CD4-positive, alpha-beta T cell treated with Interleukin-12 subunit alpha and Interleukin-12 subunit beta, for 1 hour (primary cell): Measurements from ENCODE around the gene DENND1C.
"Not testable (repeated sequence)": the region's sequence is repeated elsewhere in the genome, so short reads cannot be mapped to it uniquely, and the experiment has no call there.

Experiments
- DNase-seq: peaks from one replicate; pipeline ENCODE4 v3.0.0-alpha.2; 2020

Gene DENND1C

GRCh38 chr19:6452223-6452614, 29.4 kb downstream of the DENND1C start:
- no peak for DNase-seq

GRCh38 chr19:6451583-6452222, 29.9 kb downstream of the DENND1C start:
- DNase-seq, result no peak

- DNase-seq, result no peak
These were observed 31.4 kb downstream of the DENND1C start for GRCh38 chr19:6450166-6450565.

GRCh38 chr19:6448045-6448444, 33.5 kb downstream of the DENND1C start:
- DNase-seq, result no peak

GRCh38 chr19:6446452-6446851, 35.1 kb downstream of the DENND1C start:
- no peak for DNase-seq

GRCh38 chr19:6443986-6444385, 37.6 kb downstream of the DENND1C start:
- no peak for DNase-seq

- no peak for DNase-seq
These were observed 39.4 kb downstream of the DENND1C start for GRCh38 chr19:6442087-6442688.

GRCh38 chr19:6440905-6441304, 40.7 kb downstream of the DENND1C start:
- no peak for DNase-seq

- no peak for DNase-seq
These were observed 41.8 kb downstream of the DENND1C start for GRCh38 chr19:6439743-6440142.

- no peak for DNase-seq
These were observed 47.9 kb downstream of the DENND1C start, which contains the start of gene SLC25A41 for GRCh38 chr19:6433663-6434062. SLC25A41 (minus strand) TSS chr19:6433763; CDS start chr19:6433693, 70 bp downstream.

- DNase-seq, result no peak
These were observed 48.4 kb downstream of the DENND1C start for GRCh38 chr19:6433165-6433564.

GRCh38 chr19:6431891-6432290, 49.7 kb downstream of the DENND1C start:
- no peak for DNase-seq

GRCh38 chr19:6429419-6430221, 52.0 kb downstream of the DENND1C start:
- DNase-seq, result no peak

- not testable (repeated sequence) for DNase-seq
These were observed 52.7 kb downstream of the DENND1C start for GRCh38 chr19:6428692-6429418.

GRCh38 chr19:6427131-6427530, 54.5 kb downstream of the DENND1C start:
- no peak for DNase-seq

GRCh38 chr19:6425732-6426620, 55.6 kb downstream of the DENND1C start:
- DNase-seq, result no peak

- DNase-seq, result peak; percentile 100
These were observed 56.5 kb downstream of the DENND1C start for GRCh38 chr19:6424939-6425731.

- DNase-seq, result peak; percentile 36
These were observed 57.2 kb downstream of the DENND1C start, which contains the start of gene KHSRP for GRCh38 chr19:6424195-6424938. KHSRP (minus strand) TSS chr19:6424811; CDS start chr19:6424701, 110 bp downstream.

GRCh38 chr19:6423499-6424194, 57.9 kb downstream of the DENND1C start:
- DNase-seq, result peak; percentile 28
